ENCODE results near the gene ST6GALNAC2.

Gene ST6GALNAC2

DNA sequence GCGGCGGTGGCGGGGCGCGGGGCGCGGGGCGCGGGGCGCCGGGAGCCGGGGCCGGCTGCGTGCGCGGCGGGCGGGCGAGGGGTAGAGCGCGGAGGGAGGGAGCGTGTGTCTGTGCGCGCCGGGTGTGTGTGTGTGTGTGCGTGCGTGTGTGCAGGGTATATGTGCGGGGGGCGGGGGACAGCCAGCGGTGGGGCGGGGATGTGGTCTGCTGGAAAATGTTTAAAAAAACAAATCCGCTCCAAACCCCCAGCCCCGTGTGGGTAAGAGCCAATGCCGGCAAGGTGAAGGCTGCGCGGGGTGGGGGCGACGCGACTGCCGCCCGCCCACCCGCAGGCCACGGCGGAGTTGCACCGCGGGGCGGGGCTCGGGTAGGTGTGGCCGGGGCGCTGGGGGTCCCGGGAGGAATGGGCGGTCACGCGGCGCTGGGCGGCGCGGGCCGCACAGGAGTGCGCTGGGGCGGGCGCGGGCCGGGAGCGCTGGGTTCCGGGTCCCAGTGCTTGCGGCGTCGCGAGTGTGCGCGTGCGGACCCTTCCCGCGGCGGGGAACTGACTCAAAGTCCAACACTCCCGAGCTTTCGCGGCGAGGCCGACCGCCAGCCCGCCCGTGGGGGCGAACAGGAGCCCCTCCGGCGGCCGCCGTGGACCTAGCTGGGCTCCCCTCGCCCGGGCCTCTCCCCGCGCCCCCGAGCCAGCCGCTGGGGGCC, 47.9 kb downstream of the ST6GALNAC2 start, which contains the start of gene CYGB:
CYGB (minus strand) TSS at position 132 of the 703 bp plus-strand sequence. CDS start 167 bp downstream, outside the sequence.
- ChIA-PET CTCF (interaction anchor here (0.9 kb wide), 1 partner anchor 176 kb away, joined by 3 read pairs; no protein-coding TSS in a partner anchor), POLR2A (no interaction called here)
- peaks cover 11% of the 10 kb centered on the region for H3K4me1 ChIP-seq (ENCODE audit: control insufficient read depth, insufficient read depth, low read length)
- no peak for TF ChIP-seq ZNF184 (tag by site-specific recombination; IDR thresholded peaks at IDR 0.05)
- no peak for TF ChIP-seq ZNF423 (tag by site-specific recombination; IDR thresholded peaks at IDR 0.05)
- TF ChIP-seq ZFP3 (tag by site-specific recombination; IDR thresholded peaks at IDR 0.05; ENCODE audit: low read depth): no peak
- no peak for TF ChIP-seq ZNF558 (tag by site-specific recombination; IDR thresholded peaks at IDR 0.05)
- TF ChIP-seq FEZF1 (tag by site-specific recombination; IDR thresholded peaks at IDR 0.05): no peak
- TF ChIP-seq KLF9 (tag by site-specific recombination; IDR thresholded peaks at IDR 0.05; ENCODE audit: low read depth): no peak
- TF ChIP-seq ZNF132 (tag by site-specific recombination; IDR thresholded peaks at IDR 0.05; ENCODE audit: borderline replicate concordance): no peak
- no peak for TF ChIP-seq ZNF140 (tag by site-specific recombination; IDR thresholded peaks at IDR 0.05)
- no peak for TF ChIP-seq ZSCAN23 (tag by site-specific recombination; IDR thresholded peaks at IDR 0.05)
- TF ChIP-seq, protein P1, sequence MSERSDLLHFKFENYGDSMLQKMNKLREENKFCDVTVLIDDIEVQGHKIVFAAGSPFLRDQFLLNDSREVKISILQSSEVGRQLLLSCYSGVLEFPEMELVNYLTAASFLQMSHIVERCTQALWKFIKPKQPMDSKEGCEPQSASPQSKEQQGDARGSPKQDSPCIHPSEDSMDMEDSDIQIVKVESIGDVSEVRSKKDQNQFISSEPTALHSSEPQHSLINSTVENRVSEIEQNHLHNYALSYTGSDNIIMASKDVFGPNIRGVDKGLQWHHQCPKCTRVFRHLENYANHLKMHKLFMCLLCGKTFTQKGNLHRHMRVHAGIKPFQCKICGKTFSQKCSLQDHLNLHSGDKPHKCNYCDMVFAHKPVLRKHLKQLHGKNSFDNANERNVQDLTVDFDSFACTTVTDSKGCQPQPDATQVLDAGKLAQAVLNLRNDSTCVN (tag by site-specific recombination; optimal IDR thresholded peaks at IDR 0.05): no peak
- H3K36me3 ChIP-seq (ENCODE audit: control insufficient read depth in 2 of 2, insufficient read depth in 1 of 2, low read length in 2 of 2): no peaks in the 10 kb centered on the region
- no peaks in the 10 kb centered on the region for H3K9me3 ChIP-seq (ENCODE audit: control insufficient read depth, insufficient read depth, low read depth, low read length)
- H3K27ac ChIP-seq (ENCODE audit: extremely low read depth, low read depth, low read length): no peak within 1 kb of the TSS
- no peak within 1 kb of the TSS for H3K4me3 ChIP-seq (ENCODE audit: low read depth, low read length)

DNA sequence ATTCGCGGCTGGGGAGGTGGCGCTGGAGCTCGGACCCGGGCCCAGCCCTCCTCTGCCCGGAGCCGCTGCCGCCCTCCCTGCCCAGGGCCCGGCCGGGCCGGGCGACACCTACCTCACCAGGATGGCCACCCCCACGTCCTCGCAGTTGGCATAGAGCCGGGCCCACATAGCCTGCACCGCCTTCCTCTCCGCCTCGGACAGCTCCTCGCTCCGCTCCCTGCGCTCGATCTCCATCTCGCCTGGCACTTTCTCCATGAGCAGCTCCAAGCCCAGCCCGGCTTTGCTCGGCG, 48.4 kb downstream of the ST6GALNAC2 start:
- no peak overlapping the region for H3K4me3 ChIP-seq (ENCODE audit: low read depth, low read length)
- POLR2A ChIA-PET: no interaction called here
- H3K4me1 ChIP-seq (ENCODE audit: control insufficient read depth, insufficient read depth, low read length): peaks cover 11% of the 10 kb centered on the region

More for the DNA sequence above, 48.4 kb downstream of the ST6GALNAC2 start:
- Histone ChIP-seq H3K36me3 (ENCODE audit: control insufficient read depth in 2 of 2, insufficient read depth in 1 of 2, low read length in 2 of 2) (no peaks in the 10 kb centered on the region), H3K9me3 (ENCODE audit: control insufficient read depth, insufficient read depth, low read depth, low read length) (no peaks in the 10 kb centered on the region), H3K27ac (ENCODE audit: extremely low read depth, low read depth, low read length) (no peak overlapping the region)
- TF ChIP-seq ZNF335 (tag by site-specific recombination; conservative IDR thresholded peaks at IDR 0.05) (no peak), ZNF837 (tag by site-specific recombination; IDR thresholded peaks at IDR 0.05) (no peak), ZNF600 (tag by site-specific recombination; IDR thresholded peaks at IDR 0.05) (no peak), ZNF624 (tag by site-specific recombination; IDR thresholded peaks at IDR 0.05) (no peak), ZNF221 (tag by site-specific recombination; IDR thresholded peaks at IDR 0.05; ENCODE audit: borderline replicate concordance) (no peak)
- TF ChIP-seq, protein P2, sequence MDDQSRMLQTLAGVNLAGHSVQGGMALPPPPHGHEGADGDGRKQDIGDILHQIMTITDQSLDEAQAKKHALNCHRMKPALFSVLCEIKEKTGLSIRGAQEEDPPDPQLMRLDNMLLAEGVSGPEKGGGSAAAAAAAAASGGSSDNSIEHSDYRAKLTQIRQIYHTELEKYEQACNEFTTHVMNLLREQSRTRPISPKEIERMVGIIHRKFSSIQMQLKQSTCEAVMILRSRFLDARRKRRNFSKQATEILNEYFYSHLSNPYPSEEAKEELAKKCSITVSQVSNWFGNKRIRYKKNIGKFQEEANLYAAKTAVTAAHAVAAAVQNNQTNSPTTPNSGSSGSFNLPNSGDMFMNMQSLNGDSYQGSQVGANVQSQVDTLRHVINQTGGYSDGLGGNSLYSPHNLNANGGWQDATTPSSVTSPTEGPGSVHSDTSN (CRISPR knock-in tag; IDR thresholded peaks at IDR 0.05): no peak
- TF ChIP-seq, protein P3, sequence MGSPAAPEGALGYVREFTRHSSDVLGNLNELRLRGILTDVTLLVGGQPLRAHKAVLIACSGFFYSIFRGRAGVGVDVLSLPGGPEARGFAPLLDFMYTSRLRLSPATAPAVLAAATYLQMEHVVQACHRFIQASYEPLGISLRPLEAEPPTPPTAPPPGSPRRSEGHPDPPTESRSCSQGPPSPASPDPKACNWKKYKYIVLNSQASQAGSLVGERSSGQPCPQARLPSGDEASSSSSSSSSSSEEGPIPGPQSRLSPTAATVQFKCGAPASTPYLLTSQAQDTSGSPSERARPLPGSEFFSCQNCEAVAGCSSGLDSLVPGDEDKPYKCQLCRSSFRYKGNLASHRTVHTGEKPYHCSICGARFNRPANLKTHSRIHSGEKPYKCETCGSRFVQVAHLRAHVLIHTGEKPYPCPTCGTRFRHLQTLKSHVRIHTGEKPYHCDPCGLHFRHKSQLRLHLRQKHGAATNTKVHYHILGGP (tag by site-specific recombination; IDR thresholded peaks at IDR 0.05): no peak
- TF ChIP-seq, protein P4, sequence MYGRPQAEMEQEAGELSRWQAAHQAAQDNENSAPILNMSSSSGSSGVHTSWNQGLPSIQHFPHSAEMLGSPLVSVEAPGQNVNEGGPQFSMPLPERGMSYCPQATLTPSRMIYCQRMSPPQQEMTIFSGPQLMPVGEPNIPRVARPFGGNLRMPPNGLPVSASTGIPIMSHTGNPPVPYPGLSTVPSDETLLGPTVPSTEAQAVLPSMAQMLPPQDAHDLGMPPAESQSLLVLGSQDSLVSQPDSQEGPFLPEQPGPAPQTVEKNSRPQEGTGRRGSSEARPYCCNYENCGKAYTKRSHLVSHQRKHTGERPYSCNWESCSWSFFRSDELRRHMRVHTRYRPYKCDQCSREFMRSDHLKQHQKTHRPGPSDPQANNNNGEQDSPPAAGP (tag by site-specific recombination; IDR thresholded peaks at IDR 0.05): no peak
- TF ChIP-seq, protein P5, sequence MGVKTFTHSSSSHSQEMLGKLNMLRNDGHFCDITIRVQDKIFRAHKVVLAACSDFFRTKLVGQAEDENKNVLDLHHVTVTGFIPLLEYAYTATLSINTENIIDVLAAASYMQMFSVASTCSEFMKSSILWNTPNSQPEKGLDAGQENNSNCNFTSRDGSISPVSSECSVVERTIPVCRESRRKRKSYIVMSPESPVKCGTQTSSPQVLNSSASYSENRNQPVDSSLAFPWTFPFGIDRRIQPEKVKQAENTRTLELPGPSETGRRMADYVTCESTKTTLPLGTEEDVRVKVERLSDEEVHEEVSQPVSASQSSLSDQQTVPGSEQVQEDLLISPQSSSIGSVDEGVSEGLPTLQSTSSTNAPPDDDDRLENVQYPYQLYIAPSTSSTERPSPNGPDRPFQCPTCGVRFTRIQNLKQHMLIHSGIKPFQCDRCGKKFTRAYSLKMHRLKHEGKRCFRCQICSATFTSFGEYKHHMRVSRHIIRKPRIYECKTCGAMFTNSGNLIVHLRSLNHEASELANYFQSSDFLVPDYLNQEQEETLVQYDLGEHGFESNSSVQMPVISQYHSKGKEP (tag by site-specific recombination; IDR thresholded peaks at IDR 0.05): no peak
- TF ChIP-seq, protein P6, sequence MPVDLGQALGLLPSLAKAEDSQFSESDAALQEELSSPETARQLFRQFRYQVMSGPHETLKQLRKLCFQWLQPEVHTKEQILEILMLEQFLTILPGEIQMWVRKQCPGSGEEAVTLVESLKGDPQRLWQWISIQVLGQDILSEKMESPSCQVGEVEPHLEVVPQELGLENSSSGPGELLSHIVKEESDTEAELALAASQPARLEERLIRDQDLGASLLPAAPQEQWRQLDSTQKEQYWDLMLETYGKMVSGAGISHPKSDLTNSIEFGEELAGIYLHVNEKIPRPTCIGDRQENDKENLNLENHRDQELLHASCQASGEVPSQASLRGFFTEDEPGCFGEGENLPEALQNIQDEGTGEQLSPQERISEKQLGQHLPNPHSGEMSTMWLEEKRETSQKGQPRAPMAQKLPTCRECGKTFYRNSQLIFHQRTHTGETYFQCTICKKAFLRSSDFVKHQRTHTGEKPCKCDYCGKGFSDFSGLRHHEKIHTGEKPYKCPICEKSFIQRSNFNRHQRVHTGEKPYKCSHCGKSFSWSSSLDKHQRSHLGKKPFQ (tag by site-specific recombination; IDR thresholded peaks at IDR 0.05): no peak
- CTCF ChIA-PET: interaction anchor here (0.9 to 2.7 kb wide), 3 partner anchors 9 to 177 kb away, joined by 3 to 25 read pairs (median 17); no protein-coding TSS in a partner anchor
